NB4 (cell line): ENCODE results near the gene BIVM.

Experiments
- CTCF ChIP-seq: IDR thresholded peaks from one replicate; pipeline ENCODE4 v1.5.1; 2012; ENCODE audit warnings: low read depth, low read length
- MAX ChIP-seq: IDR thresholded peaks from 2 replicates; pipeline ENCODE4 v1.6.1; 2011; ENCODE audit warnings: low read depth, low read length
- MYC ChIP-seq: IDR thresholded peaks from 2 replicates; pipeline ENCODE4 v1.6.1; 2011; ENCODE audit warnings: low read depth, low read length
- POLR2A ChIP-seq: IDR thresholded peaks from 2 replicates; pipeline ENCODE4 v1.6.1; 2011; ENCODE audit warnings: mild to moderate bottlenecking; ENCODE audit not compliant: insufficient read length; ENCODE audit errors: extremely low read depth

GRCh38 chr13:102784483-102784882, 14.4 kb upstream of the BIVM start:
- TF ChIP-seq MYC = no peak
- no peak for TF ChIP-seq CTCF
- TF ChIP-seq MAX = no peak
- no peak for TF ChIP-seq POLR2A
